Activated T-helper 1 cell treated with anti-CD3 and anti-CD28 coated beads, Interleukin-12 subunit alpha, Interleukin-12 subunit beta, Interleukin-2, Interleukin-4 antibody, amounts not matched to agents 30 ng/mL and 10 ng/mL and 1 ng/mL, durations not matched to agents 14 hours and 24 hours and 36 hours (primary cell): Measurements from ENCODE around the gene EMP1. TPM values are rescaled to one million over a fixed set of nuclear protein-coding genes. Genes with fewer than 3 reads are reported as not detected.
A peak's percentile ranks its signal among the peaks of the same experiment; 100 is the strongest.
"Not testable (repeated sequence)": the region's sequence is repeated elsewhere in the genome, so short reads cannot be mapped to it uniquely, and the experiment has no call there.

Experiments
- DNase-seq: peaks from one replicate; pipeline ENCODE4 v3.0.0; 2021; ENCODE audit warnings: low spot score
- H3K27ac Mint-ChIP-seq: one replicate; pipeline ENCODE4 v1.8.0; 2021; ENCODE audit warnings: mild to moderate bottlenecking, mixed read lengths
- H3K27me3 Mint-ChIP-seq: one replicate; pipeline ENCODE4 v1.8.0; 2022; ENCODE audit warnings: mild to moderate bottlenecking, moderate library complexity, mixed read lengths; ENCODE audit not compliant: insufficient read depth
- H3K36me3 Mint-ChIP-seq: one replicate; pipeline ENCODE4 v1.8.0; 2021; ENCODE audit warnings: low read depth, mixed read lengths
- H3K4me1 Mint-ChIP-seq: one replicate; pipeline ENCODE4 v1.8.0; 2021; ENCODE audit warnings: low read depth, mixed read lengths
- H3K4me3 Mint-ChIP-seq: one replicate; pipeline ENCODE4 v1.8.0; 2021; ENCODE audit warnings: mild to moderate bottlenecking, moderate library complexity, mixed read lengths
- H3K9me3 Mint-ChIP-seq: one replicate; pipeline ENCODE4 v1.8.0; 2021; ENCODE audit warnings: mixed read lengths
- intact Hi-C: fragments of 100-400 bp; cut with micrococcal nuclease; formaldehyde crosslinking; loops from one replicate; pipeline ENCODE4 v1.15.1; 2024
- total RNA-seq: library from RNA; stranded (reverse); gene quantifications from 2 replicates; pipeline ENCODE4 v1.2.3, GENCODE V29; 2022

The EMP1 gene
- total RNA-seq, 1 donor from 2014 or later: 33.6 TPM

DNA sequence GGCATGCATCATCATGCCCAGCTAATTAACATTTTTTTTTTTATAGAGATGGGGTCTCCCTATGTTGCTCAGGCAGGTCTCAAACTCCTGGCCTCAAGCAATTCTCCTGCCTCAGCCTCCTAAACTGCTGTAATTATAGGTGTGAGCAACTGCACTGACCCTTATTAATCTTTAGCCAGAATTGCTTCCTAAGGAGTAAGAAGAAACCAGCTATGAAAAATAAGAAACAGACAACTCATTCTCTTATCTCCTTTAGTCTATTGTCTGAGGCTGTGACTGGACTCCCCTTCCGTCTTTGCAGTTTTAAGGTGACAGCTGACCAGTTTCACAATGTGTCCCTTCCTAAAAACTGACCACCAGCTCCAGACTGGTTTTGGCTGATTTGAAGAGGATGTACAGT is 52.4 kb downstream of the EMP1 start:
- H3K27ac Mint-ChIP-seq: no peak overlapping the region
- DNase-seq: no peak
- no peak overlapping the region for H3K4me3 Mint-ChIP-seq
- H3K4me1 Mint-ChIP-seq: no peaks in the 10 kb centered on the region
- H3K27me3 Mint-ChIP-seq: peaks cover 16% of the 10 kb centered on the region
- H3K9me3 Mint-ChIP-seq: no peaks in the 10 kb centered on the region
- H3K36me3 Mint-ChIP-seq: no peaks in the 10 kb centered on the region
- intact Hi-C loops: no loop called here

DNA sequence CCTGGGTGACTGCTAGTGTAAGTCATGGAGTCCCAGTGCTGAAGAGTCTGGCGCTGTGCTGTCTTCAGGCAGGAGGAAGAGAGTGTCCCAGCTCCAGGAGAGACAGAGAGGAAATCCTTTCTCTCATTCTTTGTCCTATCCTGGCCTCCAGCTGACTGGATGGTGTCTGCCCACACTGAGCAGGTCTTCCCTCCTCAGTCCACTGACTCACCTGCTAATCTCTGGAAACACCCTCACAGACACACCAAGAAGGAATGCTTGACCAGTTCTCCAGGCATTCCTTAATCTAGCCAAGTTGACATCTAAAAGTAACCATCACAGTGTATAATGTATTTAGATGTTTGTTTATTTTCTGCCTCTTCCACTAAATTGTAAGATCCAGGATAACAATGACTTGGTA is 53.9 kb downstream of the EMP1 start:
- intact Hi-C loops: no loop called here
- no peak overlapping the region for H3K27ac Mint-ChIP-seq
- no peaks in the 10 kb centered on the region for H3K36me3 Mint-ChIP-seq
- peaks cover 14% of the 10 kb centered on the region for H3K27me3 Mint-ChIP-seq
- H3K9me3 Mint-ChIP-seq: no peaks in the 10 kb centered on the region
- no peaks in the 10 kb centered on the region for H3K4me1 Mint-ChIP-seq
- H3K4me3 Mint-ChIP-seq: no peak overlapping the region
- no peak for DNase-seq

DNA sequence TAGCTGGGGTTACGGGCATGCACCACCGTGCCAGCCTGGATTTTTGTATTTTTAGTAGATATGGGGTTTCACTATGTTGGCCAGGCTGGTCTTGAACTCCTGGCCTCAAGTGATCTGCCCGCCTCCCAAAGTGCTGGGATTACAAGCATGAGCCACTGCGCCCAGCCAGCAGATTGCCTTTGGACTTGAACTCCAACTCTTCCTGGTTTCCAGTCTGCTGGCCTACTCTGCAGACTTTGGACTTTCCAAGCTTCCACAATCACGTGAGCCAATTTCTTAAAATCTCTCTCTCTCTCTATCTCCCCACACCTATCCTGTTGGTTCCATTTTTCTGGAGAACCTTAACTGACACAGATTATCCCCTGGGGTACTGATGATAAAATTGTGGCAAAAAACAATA is 55.0 kb downstream of the EMP1 start:
- Mint-ChIP-seq H3K27me3 (peaks cover 14% of the 10 kb centered on the region), H3K4me1 (peaks cover 5% of the 10 kb centered on the region), H3K4me3 (no peak overlapping the region), H3K36me3 (no peaks in the 10 kb centered on the region), H3K27ac (no peak overlapping the region), H3K9me3 (no peaks in the 10 kb centered on the region)
- intact Hi-C loops: no loop called here
- DNase-seq: no peak

GRCh38 chr12:13252024-13252423 is 55.5 kb downstream of the EMP1 start:
- intact Hi-C loops: no loop called here
- peaks cover 5% of the 10 kb centered on the region for H3K4me1 Mint-ChIP-seq
- no peaks in the 10 kb centered on the region for H3K9me3 Mint-ChIP-seq

DNA sequence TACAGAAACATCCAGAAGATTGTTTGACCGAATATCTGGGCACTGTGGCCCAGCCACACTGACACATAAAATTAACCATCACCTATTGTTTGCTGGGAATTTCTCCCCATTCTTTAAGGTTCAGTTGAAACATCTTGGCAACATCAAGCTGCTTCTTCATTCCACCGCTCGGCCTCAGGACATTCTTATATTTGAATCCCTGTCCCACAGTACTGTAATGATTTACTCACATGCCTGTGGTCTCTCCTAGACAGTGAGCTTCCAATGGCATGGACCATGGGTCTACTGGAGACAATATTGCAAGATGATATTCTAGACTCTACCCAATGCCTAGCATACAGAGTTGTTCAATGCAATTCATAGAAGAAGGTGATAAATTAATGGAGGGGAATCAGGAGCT is 56.1 kb downstream of the EMP1 start:
- H3K4me3 Mint-ChIP-seq: no peak overlapping the region
- H3K4me1 Mint-ChIP-seq: peaks cover 5% of the 10 kb centered on the region
- no peaks in the 10 kb centered on the region for H3K36me3 Mint-ChIP-seq
- H3K9me3 Mint-ChIP-seq: no peaks in the 10 kb centered on the region
- H3K27me3 Mint-ChIP-seq: peaks cover 14% of the 10 kb centered on the region
- no peak overlapping the region for H3K27ac Mint-ChIP-seq
- intact Hi-C loops: no loop called here
- DNase-seq: no peak

More at GRCh38 chr12:13252024-13252423, 55.5 kb downstream of the EMP1 start:
- Mint-ChIP-seq H3K27ac (no peak overlapping the region), H3K4me3 (no peak overlapping the region), H3K27me3 (peaks cover 14% of the 10 kb centered on the region), H3K36me3 (no peaks in the 10 kb centered on the region)
- DNase-seq: no peak

DNA sequence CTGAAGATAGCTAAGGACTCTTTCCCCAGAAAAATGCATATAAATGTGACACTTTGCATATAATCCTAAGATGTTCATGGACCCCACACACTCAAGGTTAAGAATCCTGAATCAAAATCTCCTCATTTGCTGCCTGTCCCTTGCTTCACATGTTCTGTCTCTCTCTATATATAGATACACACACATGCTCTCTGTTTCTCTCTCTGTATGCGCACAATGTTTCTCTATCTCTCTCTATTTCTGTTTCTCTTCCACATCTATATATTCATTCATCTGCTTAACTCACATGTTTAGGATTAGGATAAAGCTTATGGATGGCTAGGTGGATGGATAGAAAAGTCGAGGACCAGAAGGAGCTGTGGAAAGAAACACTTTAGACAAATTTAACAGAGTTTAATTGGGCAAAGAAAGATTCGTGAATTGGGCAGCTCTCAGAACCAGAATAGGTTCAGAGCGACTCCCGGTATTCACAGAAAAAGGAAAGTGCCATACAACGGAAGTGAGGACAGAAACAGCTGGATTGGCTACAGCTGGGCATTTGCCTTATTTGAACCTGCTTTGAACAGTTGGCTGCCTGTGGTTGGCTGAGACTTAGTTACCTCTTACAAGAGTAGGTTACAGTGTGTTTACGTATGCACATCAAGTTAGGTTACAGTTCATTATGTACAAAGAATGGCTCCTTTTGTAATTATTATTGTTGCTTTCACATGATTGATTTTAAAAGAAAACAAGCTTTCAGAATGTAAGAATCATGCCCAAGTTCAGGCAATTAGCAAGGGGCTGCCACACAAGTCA is 57.6 kb downstream of the EMP1 start:
- no peaks in the 10 kb centered on the region for H3K9me3 Mint-ChIP-seq
- H3K27me3 Mint-ChIP-seq: peaks cover 10% of the 10 kb centered on the region
- H3K4me1 Mint-ChIP-seq: peaks cover 5% of the 10 kb centered on the region
- H3K27ac Mint-ChIP-seq: no peak overlapping the region
- H3K4me3 Mint-ChIP-seq: no peak overlapping the region
- no peak for DNase-seq
- intact Hi-C loops: no loop called here
- no peaks in the 10 kb centered on the region for H3K36me3 Mint-ChIP-seq

DNA sequence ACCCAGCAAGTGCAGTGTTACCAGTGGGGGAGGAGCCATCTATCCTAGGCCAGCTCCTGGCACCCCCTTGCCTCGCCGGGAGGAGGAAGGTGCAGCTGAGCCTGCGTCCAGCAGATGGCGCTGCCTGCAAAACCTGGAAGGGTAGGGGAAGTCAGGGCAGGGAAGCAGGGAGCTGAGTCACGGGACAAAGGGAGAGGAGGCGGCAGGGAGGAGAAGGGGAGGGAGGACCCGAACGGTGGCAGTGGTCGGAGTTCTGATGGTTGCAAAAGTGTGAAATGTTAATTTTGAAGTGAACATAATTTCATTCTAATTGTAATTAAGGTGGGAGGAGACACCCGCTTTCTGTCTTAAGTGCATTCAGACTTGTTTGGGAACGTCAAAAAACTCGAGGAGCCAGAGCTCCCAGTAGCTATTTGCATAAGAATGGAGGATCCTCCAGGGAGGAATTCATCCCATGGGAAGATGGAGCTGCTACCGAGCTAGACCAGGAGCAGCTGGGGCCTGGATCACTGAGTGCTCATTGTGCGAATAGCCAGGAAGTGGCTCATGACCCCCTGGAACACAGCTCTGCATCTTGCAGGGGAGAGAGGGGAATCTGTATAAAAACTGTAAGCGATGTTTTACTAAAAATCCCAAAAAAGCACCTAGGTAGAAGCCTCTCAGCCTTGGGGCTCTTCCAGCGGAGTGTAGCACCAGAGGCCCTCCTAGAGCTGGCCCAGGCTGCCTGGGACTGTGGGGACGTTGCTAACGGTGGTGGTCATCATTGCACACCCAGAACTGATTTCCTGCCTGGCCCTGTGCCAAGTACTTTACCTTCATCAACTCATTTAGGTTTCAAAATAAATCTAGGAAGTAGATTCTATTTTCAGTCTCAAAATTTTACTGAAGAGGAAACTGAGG is 59.5 kb downstream of the EMP1 start:
- peaks cover 10% of the 10 kb centered on the region for H3K27me3 Mint-ChIP-seq
- H3K27ac Mint-ChIP-seq: no peak overlapping the region
- peaks cover 5% of the 10 kb centered on the region for H3K4me1 Mint-ChIP-seq
- intact Hi-C loops: loop anchor here (2.0 kb wide), 1 partner anchor 911 kb away; no protein-coding TSS in a partner anchor
- no peaks in the 10 kb centered on the region for H3K9me3 Mint-ChIP-seq
- no peak overlapping the region for H3K4me3 Mint-ChIP-seq
- DNase-seq: peak; percentile 60
- no peaks in the 10 kb centered on the region for H3K36me3 Mint-ChIP-seq

- Mint-ChIP-seq H3K27me3 (peaks cover 10% of the 10 kb centered on the region), H3K9me3 (no peaks in the 10 kb centered on the region), H3K27ac (no peak overlapping the region), H3K4me1 (peaks cover 5% of the 10 kb centered on the region), H3K4me3 (no peak overlapping the region), H3K36me3 (no peaks in the 10 kb centered on the region)
- DNase-seq: no peak
- intact Hi-C loops: loop anchor here (2.0 kb wide), 1 partner anchor 910 kb away; no protein-coding TSS in a partner anchor
Measured at GRCh38 chr12:13256692-13257045, 60.1 kb downstream of the EMP1 start.

DNA sequence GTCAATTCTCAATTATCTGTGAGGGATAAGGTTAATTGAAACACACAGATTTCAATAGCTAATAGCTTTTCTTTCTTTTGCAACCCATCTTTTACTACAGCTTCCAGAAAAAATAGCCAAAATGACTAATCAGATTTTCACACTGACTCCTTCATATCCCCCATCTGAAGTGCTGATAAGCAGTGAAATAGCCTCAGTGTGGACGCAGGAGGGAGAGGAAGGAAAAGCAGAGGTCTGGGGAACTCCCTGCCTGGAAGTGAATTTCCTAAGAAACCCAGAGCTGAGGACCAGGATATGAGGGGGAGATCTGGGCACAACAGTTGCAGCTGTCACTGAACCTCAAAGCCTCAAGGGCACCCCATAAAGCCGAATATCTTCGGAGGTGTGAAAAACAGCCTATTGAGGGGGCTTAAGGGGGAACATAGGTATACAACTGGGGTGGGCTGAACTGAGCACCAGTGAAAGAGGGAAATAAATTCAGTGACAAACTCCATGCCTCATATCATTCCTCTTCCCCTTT is 60.9 kb downstream of the EMP1 start:
- Mint-ChIP-seq H3K4me3 (no peak overlapping the region), H3K9me3 (no peaks in the 10 kb centered on the region), H3K4me1 (peaks cover 5% of the 10 kb centered on the region), H3K36me3 (no peaks in the 10 kb centered on the region), H3K27me3 (peaks cover 10% of the 10 kb centered on the region), H3K27ac (no peak overlapping the region)
- intact Hi-C loops: loop anchor here (2.0 kb wide), 1 partner anchor 909 kb away; no protein-coding TSS in a partner anchor
- no peak for DNase-seq

- Mint-ChIP-seq H3K4me3 (no peak overlapping the region), H3K36me3 (no peaks in the 10 kb centered on the region), H3K4me1 (peaks cover 5% of the 10 kb centered on the region), H3K9me3 (no peaks in the 10 kb centered on the region), H3K27me3 (peaks cover 4% of the 10 kb centered on the region), H3K27ac (no peak overlapping the region)
- intact Hi-C loops: no loop called here
- DNase-seq: no peak
Measured at GRCh38 chr12:13258197-13258596, 61.7 kb downstream of the EMP1 start.

GRCh38 chr12:13258717-13259119 is 62.2 kb downstream of the EMP1 start:
- Mint-ChIP-seq H3K4me3 (no peak overlapping the region), H3K27ac (no peak overlapping the region), H3K4me1 (peaks cover 5% of the 10 kb centered on the region), H3K27me3 (peaks cover 3% of the 10 kb centered on the region), H3K36me3 (no peaks in the 10 kb centered on the region), H3K9me3 (no peaks in the 10 kb centered on the region)
- intact Hi-C loops: no loop called here
- no peak for DNase-seq

DNA sequence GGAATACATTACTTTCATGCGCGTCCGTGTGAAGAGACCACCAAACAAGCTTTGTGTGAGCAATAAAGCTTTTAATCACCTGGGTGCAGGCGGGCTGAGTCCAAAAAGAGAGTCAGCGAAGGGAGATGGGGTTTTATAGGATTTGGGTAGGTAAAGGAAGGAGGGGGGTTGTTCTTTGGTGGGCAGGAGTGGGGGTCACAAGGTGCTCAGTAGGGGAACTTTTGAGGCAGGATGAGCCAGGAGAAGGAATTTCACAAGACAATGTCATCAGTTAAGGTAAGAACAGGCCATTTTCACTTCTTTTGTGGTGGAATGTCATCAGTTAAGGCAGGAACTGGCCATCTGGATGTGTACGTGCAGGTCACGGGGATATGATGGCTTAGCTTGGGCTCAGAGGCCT is 63.1 kb downstream of the EMP1 start:
- H3K9me3 Mint-ChIP-seq, H3K4me3 Mint-ChIP-seq, H3K36me3 Mint-ChIP-seq, H3K27me3 Mint-ChIP-seq, intact Hi-C loops, H3K4me1 Mint-ChIP-seq, H3K27ac Mint-ChIP-seq, DNase-seq: not testable (repeated sequence)

DNA sequence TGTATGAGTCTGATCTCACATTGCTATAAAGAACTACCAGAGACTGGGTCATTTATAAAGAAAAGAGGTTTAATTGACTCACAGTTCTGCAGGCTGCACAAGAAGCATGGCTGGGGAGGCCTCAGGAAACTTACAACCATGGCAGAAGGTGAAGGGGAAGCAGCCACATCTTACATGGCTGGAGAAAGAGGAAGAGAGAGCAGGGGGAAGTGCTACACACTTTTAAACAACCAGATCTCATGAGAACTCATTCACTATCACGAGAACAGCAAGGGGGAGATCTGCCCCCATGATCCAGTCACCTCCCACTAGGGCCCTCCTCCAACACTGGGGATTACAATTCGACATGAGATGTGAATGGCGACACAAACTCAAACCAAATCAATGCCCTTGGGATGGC is 71.3 kb downstream of the EMP1 start:
- H3K36me3 Mint-ChIP-seq, intact Hi-C loops, H3K4me1 Mint-ChIP-seq, H3K9me3 Mint-ChIP-seq, DNase-seq, H3K4me3 Mint-ChIP-seq, H3K27ac Mint-ChIP-seq: not testable (repeated sequence)
- peaks cover 11% of the 10 kb centered on the region for H3K27me3 Mint-ChIP-seq
